GM12873 (cell line): ENCODE results near the gene REEP6.

Experiments
- CTCF ChIP-seq: IDR thresholded peaks from 2 replicates; pipeline ENCODE4 v1.5.1; 2012; ENCODE audit warnings: low read depth, mild to moderate bottlenecking, moderate library complexity, low read length, control low read depth; ENCODE audit not compliant: insufficient read depth; ENCODE audit errors: missing control alignments

The REEP6 gene

GRCh38 chr19:1491849-1492170 is 829 bp downstream of the REEP6 start:
- no peak for TF ChIP-seq CTCF

DNA sequence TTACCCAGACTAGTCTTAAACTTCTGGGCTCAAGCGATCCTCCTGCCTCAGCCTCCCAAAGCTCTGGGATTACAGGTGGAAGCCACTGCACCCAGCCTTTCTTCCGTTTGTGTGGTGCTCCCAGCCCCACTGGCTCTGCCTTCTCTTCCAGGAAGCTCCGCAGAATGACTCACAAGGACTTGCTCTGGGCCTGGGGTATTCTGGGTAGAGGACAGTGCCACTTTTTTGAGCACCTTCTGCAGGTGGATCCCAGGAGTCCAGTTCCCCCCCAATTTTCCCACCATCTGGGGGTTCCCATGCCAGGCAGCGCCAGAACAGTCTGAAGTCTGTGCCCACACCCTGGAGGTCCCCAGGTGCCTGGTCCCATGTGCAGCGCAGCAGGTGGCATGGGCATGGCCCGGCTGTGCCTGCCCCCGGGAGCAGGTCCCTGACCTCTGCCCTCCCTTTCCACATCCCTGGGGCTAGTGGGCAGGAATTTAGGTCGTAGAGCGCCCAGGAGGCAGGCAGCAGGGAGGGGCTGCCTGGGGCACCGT is 1.6 kb downstream of the REEP6 start:
- TF ChIP-seq CTCF: no peak

DNA sequence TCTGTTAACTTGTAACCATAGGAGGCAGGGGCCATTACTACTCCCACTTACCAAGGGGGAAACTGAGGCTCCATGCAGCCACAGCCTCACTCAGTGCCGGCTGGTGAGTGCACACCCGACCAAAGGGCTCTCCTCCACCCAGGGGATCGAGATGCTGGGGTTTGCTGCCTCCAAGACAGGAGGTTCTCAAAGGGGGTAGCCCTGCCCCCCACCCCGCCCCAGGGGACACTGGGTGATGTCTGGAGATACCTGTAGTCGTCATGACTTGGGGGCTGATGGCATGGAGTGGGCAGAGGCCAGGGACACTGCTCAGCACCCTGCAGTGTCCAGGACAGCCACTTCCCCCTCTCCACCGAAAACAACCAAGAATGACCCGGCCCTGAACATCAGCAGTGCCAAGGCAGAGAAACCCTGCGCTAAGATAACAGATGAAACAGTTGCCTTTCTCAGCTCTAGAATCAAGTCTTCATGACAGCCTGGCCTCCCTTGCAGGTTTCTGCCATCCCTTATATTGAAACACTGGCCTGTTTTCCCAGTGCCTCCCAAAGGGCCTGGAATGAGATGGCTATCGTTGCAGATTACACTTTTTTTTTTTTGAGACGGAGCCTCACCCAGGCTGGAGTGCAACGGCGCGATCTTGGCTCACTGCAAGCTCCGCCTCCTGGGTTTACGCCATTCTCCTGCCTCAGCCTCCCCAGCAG is 3.3 kb downstream of the REEP6 start:
- TF ChIP-seq CTCF: no peak

GRCh38 chr19:1495051-1495798 is 4.2 kb downstream of the REEP6 start:
- TF ChIP-seq CTCF: no peak

DNA sequence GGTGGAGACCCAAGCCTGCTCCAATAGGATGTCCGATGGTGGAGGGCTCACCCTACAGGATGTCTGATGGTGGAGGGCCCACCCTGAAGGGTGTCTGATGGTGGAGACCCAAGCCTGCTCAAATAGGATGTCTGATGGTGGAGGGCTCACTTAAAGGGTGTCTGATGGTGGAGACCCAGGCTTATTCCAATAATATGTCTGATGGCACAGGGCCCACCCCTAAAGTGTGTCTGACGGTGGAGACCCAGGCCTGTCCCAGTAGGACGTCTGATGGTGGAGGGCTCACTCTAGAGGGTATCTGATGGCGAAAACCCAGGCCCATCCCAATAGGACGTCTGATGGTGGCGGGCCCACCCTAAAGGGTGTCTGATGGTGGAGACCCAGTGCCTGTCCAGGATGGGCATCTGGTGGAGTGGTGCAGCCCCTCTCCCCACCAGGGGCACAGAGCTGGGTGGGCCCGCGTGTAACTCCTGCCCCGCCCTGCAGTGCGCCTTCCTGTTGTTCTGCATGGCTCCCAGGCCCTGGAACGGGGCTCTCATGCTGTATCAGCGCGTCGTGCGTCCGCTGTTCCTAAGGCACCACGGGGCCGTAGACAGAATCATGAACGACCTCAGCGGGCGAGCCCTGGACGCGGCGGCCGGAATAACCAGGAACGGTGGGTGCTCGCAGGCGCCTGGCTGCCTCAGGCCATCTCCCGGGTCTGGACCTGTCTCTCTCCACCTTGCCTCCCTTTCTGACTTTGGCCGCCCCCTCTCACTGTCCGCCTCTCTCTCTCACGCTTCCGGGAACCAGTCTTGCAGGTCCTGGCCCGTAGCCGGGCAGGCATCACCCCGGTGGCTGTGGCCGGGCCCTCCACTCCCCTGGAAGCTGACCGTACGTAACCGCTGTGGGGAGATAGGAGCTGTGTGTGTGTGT is 5.1 kb downstream of the REEP6 start:
- TF ChIP-seq CTCF: no peak

GRCh38 chr19:1496714-1497577 is 6.0 kb downstream of the REEP6 start:
- TF ChIP-seq CTCF: no peak
